K562 (cell line): ENCODE data around the gene ABHD1. TPM values are rescaled to one million over a fixed set of nuclear protein-coding genes. Genes with fewer than 3 reads are reported as not detected.

ENCODE experiments used
- CC2D1A ChIP-seq: fragments of 450-650 bp; IDR thresholded peaks from 2 replicates; pipeline ENCODE4 v1.6.1; 2017; ENCODE audit warnings: mild to moderate bottlenecking
- FUS ChIP-seq: fragments of 200-400 bp; formaldehyde crosslinking; optimal IDR thresholded peaks from 2 replicates; pipeline ENCODE3; 2017; ENCODE audit warnings: low read depth, low read length
- LEF1 ChIP-seq: fragments of 450-650 bp; IDR thresholded peaks from 2 replicates; pipeline ENCODE4 v1.6.1; 2016; ENCODE audit warnings: mild to moderate bottlenecking
- MBD2 ChIP-seq: sonication (generic); IDR thresholded peaks from 2 replicates; pipeline ENCODE4 v1.6.1; 2016; ENCODE audit warnings: low read depth, borderline replicate concordance
- MGA ChIP-seq: fragments of 450-650 bp; IDR thresholded peaks from 2 replicates; pipeline ENCODE4 v1.6.1; 2016; ENCODE audit warnings: mild to moderate bottlenecking, moderate library complexity
- NCOA6 ChIP-seq: fragments of 450-650 bp; IDR thresholded peaks from 2 replicates; pipeline ENCODE4 v1.6.1; 2017; ENCODE audit warnings: mild to moderate bottlenecking
- TAF9B ChIP-seq: fragments of 450-650 bp; IDR thresholded peaks from 2 replicates; pipeline ENCODE4 v1.6.1; 2018; ENCODE audit warnings: mild to moderate bottlenecking; ENCODE audit not compliant: partially characterized antibody
- TBP ChIP-seq: optimal IDR thresholded peaks from 2 replicates; pipeline ENCODE3; 2011; ENCODE audit warnings: low read depth, low read length, improper control_type of control experiment
- YBX1 ChIP-seq: fragments of 450-650 bp; IDR thresholded peaks from 2 replicates; pipeline ENCODE4 v1.7.1; 2016; ENCODE audit warnings: mild to moderate bottlenecking
- ZBTB9 ChIP-seq: fragments of 450-650 bp; formaldehyde crosslinking; IDR thresholded peaks from 2 replicates; pipeline ENCODE4 v1.4.0; 2020; ENCODE audit warnings: mild to moderate bottlenecking, moderate library complexity
- ZNF311 ChIP-seq: fragments of 250-450 bp; sonication (Bioruptor Pico); IDR thresholded peaks from 2 replicates; pipeline ENCODE4 v1.4.0; 2020; ENCODE audit warnings: mild to moderate bottlenecking, moderate library complexity
- polyA plus RNA-seq, 8 experiments: library from polyadenylated mRNA; depleted of rRNA in 4 of 8; stranded (reverse) in 5 of 8; unstranded in 3 of 8; fragments of >200 nt; fragmentation: Nextera tagmentation in 2 of 8; fragmentation: Illumina TruSeq in 1 of 8; extraction: Ambion mirVana in 2 of 8; extraction: Trizol in 1 of 8; gene quantifications; 2 replicates each; pipeline versions ENCODE4 v1.2.1 to v1.2.3, GENCODE V29; 2011 to 2014; ENCODE audit warnings: inconsistent platforms in 1 of 8, missing spikeins in 1 of 8
- total RNA-seq, 7 experiments: library from RNA; depleted of rRNA in 6 of 7; stranded (reverse); fragments of >200 nt in 6 of 7; fragmentation: Illumina TruSeq in 2 of 7; extraction: Trizol in 2 of 7; gene quantifications; 2 replicates each; pipeline versions ENCODE4 v1.2.1 to v1.2.3, GENCODE V29; 2011 to 2021; ENCODE audit warnings: low replicate concordance in 1 of 7

Gene ABHD1
- total and polyA plus RNA-seq, 9 of the 15 experiments (the other 6 are each of a cell fraction or from before 2014, with no cell fraction given), result 0.10 to 0.16 (median 0.11) TPM; not detected in 5

- TF ChIP-seq MGA, result no peak
- TF ChIP-seq ZNF311 (CRISPR knock-in tag), result no peak
- TF ChIP-seq FUS, result no peak
- TF ChIP-seq MBD2, result no peak
- TF ChIP-seq NCOA6, result no peak
- no peak for TF ChIP-seq YBX1
- no peak for TF ChIP-seq TBP
- TF ChIP-seq ZBTB9, result no peak
- TF ChIP-seq LEF1, result no peak
- no peak for TF ChIP-seq TAF9B
- no peak for TF ChIP-seq CC2D1A
Observed at GRCh38 chr2:27159271-27159670, 35.7 kb downstream of the ABHD1 start (continued).
